Endodermal cell (in vitro differentiated cells): ENCODE results near the gene ENPP6. TPM values are rescaled to one million over a fixed set of nuclear protein-coding genes. Genes with fewer than 3 reads are reported as not detected.

ENCODE experiments used
- DNase-seq: peaks from one replicate; pipeline ENCODE4 v3.0.0-alpha.2; 2017
- H3K27ac ChIP-seq: 2 replicates; pipeline ENCODE4 v1.5.1; 2013; ENCODE audit warnings: mild to moderate bottlenecking, low read depth, low read length, moderate library complexity
- H3K27me3 ChIP-seq: 2 replicates; pipeline ENCODE4 v1.6.1; 2013; ENCODE audit warnings: mild to moderate bottlenecking, low read length, moderate library complexity; ENCODE audit not compliant: insufficient read depth, control insufficient read depth, poor library complexity, severe bottlenecking
- H3K36me3 ChIP-seq: 2 replicates; pipeline ENCODE4 v1.7.0; 2013; ENCODE audit warnings: mild to moderate bottlenecking, low read length, moderate library complexity; ENCODE audit not compliant: control insufficient read depth, insufficient read depth
- H3K4me1 ChIP-seq: one replicate; pipeline ENCODE4 v1.7.0; 2013; ENCODE audit warnings: low read length; ENCODE audit not compliant: control insufficient read depth, insufficient read depth
- H3K4me3 ChIP-seq: 2 replicates; pipeline ENCODE4 v1.5.1; 2013; ENCODE audit warnings: mild to moderate bottlenecking, low read length, moderate library complexity
- H3K9ac ChIP-seq: 2 replicates; pipeline ENCODE4 v1.6.1; 2013; ENCODE audit warnings: mild to moderate bottlenecking, low read length, moderate library complexity; ENCODE audit not compliant: poor library complexity, severe bottlenecking; ENCODE audit errors: extremely low read depth
- H3K9me3 ChIP-seq: 2 replicates; pipeline ENCODE4 v1.6.1; 2013; ENCODE audit warnings: mild to moderate bottlenecking, low read length, moderate library complexity; ENCODE audit not compliant: control insufficient read depth
- H3K27ac Mint-ChIP-seq: 2 replicates; pipeline ENCODE4 v1.8.0; 2020; ENCODE audit warnings: mixed read lengths
- H3K27me3 Mint-ChIP-seq: 2 replicates; pipeline ENCODE4 v1.8.0; 2021; ENCODE audit warnings: mild to moderate bottlenecking, mixed read lengths; ENCODE audit not compliant: insufficient read depth
- H3K36me3 Mint-ChIP-seq: 2 replicates; pipeline ENCODE4 v1.8.0; 2020; ENCODE audit warnings: low read depth, mixed read lengths
- H3K4me1 Mint-ChIP-seq: 2 replicates; pipeline ENCODE4 v1.8.0; 2020; ENCODE audit warnings: mixed read lengths
- H3K4me3 Mint-ChIP-seq: 2 replicates; pipeline ENCODE4 v1.8.0; 2020; ENCODE audit warnings: mild to moderate bottlenecking, moderate library complexity, mixed read lengths
- H3K9me3 Mint-ChIP-seq: 2 replicates; pipeline ENCODE4 v1.8.0; 2020; ENCODE audit warnings: mild to moderate bottlenecking, mixed read lengths
- whole genome bisulfite sequencing, 2 experiments: methylation state at CpG; one replicate each; pipeline versions ENCODE4 v1.1.5 to v1.1.7; 2013; ENCODE audit warnings: missing lambda C conversion rate in 2 of 2, mixed read lengths in 1 of 2; ENCODE audit not compliant: insufficient coverage in 1 of 2, insufficient read length in 1 of 2; 5-methylcytosine and 5-hydroxymethylcytosine counted together
- total RNA-seq, 2 donors: library from RNA; stranded (reverse); fragmentation: NEBNext Ultra II Directional in 1 of 2; extraction: Animal tissue kit (Norgen Biotek cat#: 25700) in 1 of 2; gene quantifications; 2 replicates in 1 of 2; 3 replicates in 1 of 2; pipeline ENCODE4 v1.2.1, GENCODE V29; 2021
- TF ChIP-seq, protein P1 (sequence below): fragments of 200-600 bp; sonication (generic); conservative IDR thresholded peaks from 2 replicates; pipeline ENCODE4 v1.5.0; 2021; ENCODE audit warnings: antibody characterized with exemption, mild to moderate bottlenecking

The ENPP6 gene
- total RNA-seq, 2 donors from 2014 or later: 0.07 TPM; not detected in 1

DNA sequence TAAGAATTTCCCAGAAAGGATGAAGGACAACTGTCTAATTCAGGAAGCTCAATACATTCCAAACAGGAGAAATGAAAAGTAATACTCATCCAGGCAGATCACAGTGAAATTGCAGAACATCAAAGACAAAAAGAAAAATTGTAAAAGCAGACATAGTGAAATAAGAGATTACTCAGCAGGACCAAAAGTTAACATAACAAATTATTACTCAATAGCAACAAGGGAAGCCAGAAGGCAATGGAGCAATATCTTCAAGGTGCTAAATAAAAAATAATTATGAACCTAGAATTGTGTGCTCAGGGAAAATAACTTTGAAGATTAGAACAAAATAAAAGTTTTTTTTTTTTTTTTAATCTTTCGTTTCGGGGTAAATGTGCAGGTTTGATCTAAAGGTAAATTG, 30.5 kb upstream of the ENPP6 start:
- no peak overlapping the region for H3K27ac Mint-ChIP-seq
- H3K4me1 Mint-ChIP-seq: no peaks in the 10 kb centered on the region

DNA sequence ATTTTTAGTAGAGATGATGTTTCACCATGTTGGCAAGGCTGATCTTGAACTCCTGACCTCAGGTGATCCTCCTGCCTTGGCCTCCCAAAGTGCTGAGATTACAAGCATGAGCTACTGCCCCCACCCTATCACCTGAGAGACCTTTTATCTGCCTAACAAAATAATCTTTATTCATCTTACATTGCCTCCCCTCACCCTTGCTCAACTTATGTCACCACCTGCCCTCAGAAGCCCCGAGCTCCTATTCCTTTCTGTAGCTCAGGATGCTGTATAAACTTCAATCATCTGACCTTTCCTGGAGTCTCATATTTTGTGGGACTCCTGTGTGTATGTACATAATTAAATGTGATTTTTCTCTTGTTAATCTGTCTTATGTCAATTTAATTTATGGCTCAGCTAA, 29.7 kb upstream of the ENPP6 start:
- Mint-ChIP-seq H3K36me3 (no peaks in the 10 kb centered on the region), H3K4me3 (no peak overlapping the region), H3K27me3 (no peaks in the 10 kb centered on the region), H3K9me3 (peaks cover 11% of the 10 kb centered on the region), H3K27ac (no peak overlapping the region), H3K4me1 (no peaks in the 10 kb centered on the region)
- no peak for DNase-seq
- peaks cover 3% of the 10 kb centered on the region for H3K9me3 ChIP-seq
- no peaks in the 10 kb centered on the region for H3K4me1 ChIP-seq
- no peaks in the 10 kb centered on the region for H3K36me3 ChIP-seq
- H3K9ac ChIP-seq: no peak overlapping the region
- TF ChIP-seq, protein P1, sequence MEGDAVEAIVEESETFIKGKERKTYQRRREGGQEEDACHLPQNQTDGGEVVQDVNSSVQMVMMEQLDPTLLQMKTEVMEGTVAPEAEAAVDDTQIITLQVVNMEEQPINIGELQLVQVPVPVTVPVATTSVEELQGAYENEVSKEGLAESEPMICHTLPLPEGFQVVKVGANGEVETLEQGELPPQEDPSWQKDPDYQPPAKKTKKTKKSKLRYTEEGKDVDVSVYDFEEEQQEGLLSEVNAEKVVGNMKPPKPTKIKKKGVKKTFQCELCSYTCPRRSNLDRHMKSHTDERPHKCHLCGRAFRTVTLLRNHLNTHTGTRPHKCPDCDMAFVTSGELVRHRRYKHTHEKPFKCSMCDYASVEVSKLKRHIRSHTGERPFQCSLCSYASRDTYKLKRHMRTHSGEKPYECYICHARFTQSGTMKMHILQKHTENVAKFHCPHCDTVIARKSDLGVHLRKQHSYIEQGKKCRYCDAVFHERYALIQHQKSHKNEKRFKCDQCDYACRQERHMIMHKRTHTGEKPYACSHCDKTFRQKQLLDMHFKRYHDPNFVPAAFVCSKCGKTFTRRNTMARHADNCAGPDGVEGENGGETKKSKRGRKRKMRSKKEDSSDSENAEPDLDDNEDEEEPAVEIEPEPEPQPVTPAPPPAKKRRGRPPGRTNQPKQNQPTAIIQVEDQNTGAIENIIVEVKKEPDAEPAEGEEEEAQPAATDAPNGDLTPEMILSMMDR: no peak
- H3K27me3 ChIP-seq: no peaks in the 10 kb centered on the region
- no peak overlapping the region for H3K4me3 ChIP-seq
- 83% methylated on average over 1 of the region's 1 CpG; no CpG with 5 or more reads in 1 of the 2 experiments for WGBS, 2 experiments
- H3K27ac ChIP-seq: no peak overlapping the region

More for the DNA sequence above, 30.5 kb upstream of the ENPP6 start:
- Histone ChIP-seq H3K4me3 (no peak overlapping the region), H3K9me3 (peaks cover 6% of the 10 kb centered on the region), H3K27me3 (no peaks in the 10 kb centered on the region), H3K9ac (no peak overlapping the region), H3K27ac (no peak overlapping the region), H3K4me1 (no peaks in the 10 kb centered on the region), H3K36me3 (no peaks in the 10 kb centered on the region)
- H3K9me3 Mint-ChIP-seq: peaks cover 11% of the 10 kb centered on the region
- WGBS, 2 experiments: 98% methylated on average over 2 of the region's 2 CpGs; no CpG with 5 or more reads in 1 of the 2 experiments
- no peaks in the 10 kb centered on the region for H3K36me3 Mint-ChIP-seq
- H3K4me3 Mint-ChIP-seq: no peak overlapping the region
- DNase-seq: no peak
- H3K27me3 Mint-ChIP-seq: no peaks in the 10 kb centered on the region
- TF ChIP-seq, protein P1: no peak

DNA sequence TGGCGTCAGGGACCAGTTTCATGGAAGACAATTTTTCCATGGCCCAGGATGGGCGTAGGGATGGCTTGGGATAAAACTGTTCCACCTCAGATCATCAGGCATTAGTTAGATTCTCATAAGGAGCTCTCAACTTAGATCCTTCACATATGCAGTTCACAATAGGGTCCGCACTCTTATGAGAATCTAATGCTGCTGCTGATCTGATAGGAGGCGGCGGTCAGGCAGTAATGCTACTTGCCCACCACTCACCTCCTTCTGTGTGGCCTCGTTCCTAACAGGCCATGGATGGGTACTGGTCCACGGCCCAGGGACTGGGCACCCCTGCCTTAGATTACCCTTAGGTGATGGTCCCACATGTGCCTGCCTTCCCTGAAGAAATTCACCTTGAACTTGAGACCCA, 28.8 kb upstream of the ENPP6 start:
- Histone ChIP-seq H3K27me3 (no peaks in the 10 kb centered on the region), H3K27ac (no peak overlapping the region), H3K36me3 (no peaks in the 10 kb centered on the region), H3K4me1 (no peaks in the 10 kb centered on the region), H3K9ac (no peak overlapping the region), H3K9me3 (no peaks in the 10 kb centered on the region), H3K4me3 (no peak overlapping the region)
- TF ChIP-seq, protein P1: no peak
- DNase-seq: no peak
- H3K9me3 Mint-ChIP-seq: peaks cover 5% of the 10 kb centered on the region
- no peaks in the 10 kb centered on the region for H3K27me3 Mint-ChIP-seq
- 92 to 96% methylated on average over 6 to 7 of the region's 7 CpGs for whole genome bisulfite sequencing, 2 experiments
- H3K4me3 Mint-ChIP-seq: no peak overlapping the region
- H3K27ac Mint-ChIP-seq: no peak overlapping the region
- H3K36me3 Mint-ChIP-seq: no peaks in the 10 kb centered on the region
- H3K4me1 Mint-ChIP-seq: no peaks in the 10 kb centered on the region
